Naive B cell (primary cell): ENCODE data around the gene SYN1. TPM values are rescaled to one million over a fixed set of nuclear protein-coding genes. Genes with fewer than 3 reads are reported as not detected.

Experiments used
- ATAC-seq, 2 donors: fragments of 150-1000 bp; cut with Tn5 transposase; 2 replicates each; pipeline ENCODE4 v1.10.0; 2021; ENCODE audit warnings: low read depth in 2 of 2, mild to moderate bottlenecking in 2 of 2, moderate library complexity in 2 of 2
- DNase-seq: peaks from one replicate; pipeline ENCODE4 v3.0.0; 2022
- H3K27ac Mint-ChIP-seq, 6 donors: one replicate each; pipeline ENCODE4 v1.8.0; 2020 to 2022; ENCODE audit warnings: mild to moderate bottlenecking in 6 of 6, mixed read lengths in 6 of 6, moderate library complexity in 5 of 6, inconsistent platforms in 2 of 6
- H3K27me3 Mint-ChIP-seq, 3 donors: one replicate each; pipeline ENCODE4 v1.8.0; 2021 to 2022; ENCODE audit warnings: mixed read lengths in 3 of 3, mild to moderate bottlenecking in 1 of 3
- H3K36me3 Mint-ChIP-seq, 2 donors: one replicate each; pipeline ENCODE4 v1.8.0; 2020 to 2022; ENCODE audit warnings: mixed read lengths in 2 of 2, inconsistent platforms in 1 of 2, mild to moderate bottlenecking in 1 of 2
- H3K4me1 Mint-ChIP-seq, 3 donors: one replicate each; pipeline ENCODE4 v1.8.0; 2020 to 2022; ENCODE audit warnings: mixed read lengths in 3 of 3, inconsistent platforms in 1 of 3, mild to moderate bottlenecking in 1 of 3, moderate library complexity in 1 of 3
- H3K4me3 Mint-ChIP-seq, 8 donors: one replicate each; pipeline ENCODE4 v1.8.0; 2020 to 2022; ENCODE audit warnings: mild to moderate bottlenecking in 8 of 8, mixed read lengths in 8 of 8, moderate library complexity in 8 of 8, inconsistent platforms in 2 of 8
- H3K9me3 Mint-ChIP-seq, 7 donors: one replicate each; pipeline ENCODE4 v1.8.0; 2020 to 2022; ENCODE audit warnings: mixed read lengths in 7 of 7, mild to moderate bottlenecking in 5 of 7, inconsistent platforms in 2 of 7, moderate library complexity in 1 of 7
- polyA plus RNA-seq, 6 donors: library from polyadenylated mRNA; unstranded; fragments of 300-500 nt; fragmentation: Illumina TruSeq; gene quantifications; one replicate each; pipeline ENCODE4 v1.2.3, GENCODE V29; 2021; ENCODE audit warnings: low read depth in 6 of 6

SYN1 gene
- polyA plus RNA-seq, 6 donors from 2014 or later = not detected

DNA sequence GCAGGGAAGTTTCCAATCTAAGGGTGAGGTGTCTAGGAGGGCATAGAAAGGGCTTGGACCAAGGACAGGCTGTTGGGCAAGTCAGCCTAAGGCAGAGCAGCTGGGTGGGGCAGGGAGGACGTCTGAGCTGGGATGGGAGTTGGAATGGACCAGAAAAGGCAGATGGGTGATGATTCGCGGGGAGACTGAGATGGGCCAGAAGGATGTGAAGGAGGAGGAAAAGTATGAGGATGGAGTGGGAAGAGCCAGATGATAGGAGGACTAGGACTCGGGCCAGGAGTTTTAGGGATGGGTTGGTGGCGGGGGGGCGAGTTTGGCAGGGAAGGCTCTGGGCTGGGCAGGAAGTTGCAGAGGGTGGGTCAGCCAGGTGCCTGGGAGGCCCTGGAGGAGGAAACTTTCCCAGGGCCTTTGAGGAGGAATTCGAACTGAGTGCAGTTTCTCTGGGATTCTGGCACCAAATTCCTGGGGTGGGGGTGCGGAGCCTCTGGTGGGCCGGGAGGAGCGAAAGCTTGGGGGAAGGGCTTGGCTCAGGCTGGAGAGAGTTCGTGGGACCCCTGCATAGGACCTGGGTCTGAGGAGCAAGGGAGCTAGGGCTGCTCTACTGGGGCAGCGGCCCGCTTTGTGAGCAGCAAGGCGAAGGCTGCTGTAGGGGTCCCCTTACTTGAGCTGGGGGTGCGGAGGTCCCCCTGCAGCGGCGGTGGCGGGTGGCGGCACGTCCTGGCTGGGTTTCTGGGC lies 46.1 kb downstream of the SYN1 start:
- H3K27me3 Mint-ChIP-seq = peaks cover 7 to 48% (median 48%) of the 10 kb centered on the region in 3 donors
- H3K4me3 Mint-ChIP-seq = peak overlapping the region in 2 of 8 donors; percentile 3 to 12
- peaks cover 0 to 6% (median 3%) of the 10 kb centered on the region in 7 donors for H3K9me3 Mint-ChIP-seq
- peaks cover 22 to 44% of the 10 kb centered on the region in 2 donors for H3K36me3 Mint-ChIP-seq
- no peak for DNase-seq
- H3K27ac Mint-ChIP-seq = peak overlapping the region in 2 of 6 donors; percentile 53 to 62
- no peak for ATAC-seq
- H3K4me1 Mint-ChIP-seq = peaks cover 12 to 27% (median 12%) of the 10 kb centered on the region in 3 donors

DNA sequence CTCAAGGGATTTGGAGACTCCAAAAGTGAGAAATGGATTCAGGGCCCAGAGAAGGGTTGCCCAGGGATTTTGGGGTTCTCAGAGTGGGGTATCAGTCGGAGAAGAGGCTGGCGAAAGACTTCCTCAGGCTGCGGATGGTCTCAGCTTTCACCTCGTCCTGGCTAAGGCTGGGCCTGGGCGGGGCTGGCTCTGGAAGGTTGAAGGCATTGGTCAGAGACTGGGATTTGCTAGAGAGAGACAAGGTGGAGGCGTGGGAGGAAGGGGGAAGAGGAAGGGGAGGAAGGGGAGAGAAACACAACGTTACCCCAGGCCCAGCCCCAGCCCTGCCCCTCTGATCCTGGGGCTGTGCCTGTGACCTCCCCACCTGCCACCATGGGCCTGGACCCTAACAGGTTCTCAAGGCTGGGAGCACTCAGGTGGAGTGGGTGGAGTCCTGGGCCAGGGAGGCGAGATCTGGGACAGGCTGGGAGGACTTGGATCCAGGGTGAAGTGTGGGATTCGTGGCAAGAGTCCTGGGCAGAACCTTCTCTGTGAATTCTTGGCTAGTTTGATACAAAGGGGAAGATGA lies 46.8 kb downstream of the SYN1 start:
- no peak for ATAC-seq
- peak overlapping the region in 2 of 8 donors; percentile 12 to 35 for H3K4me3 Mint-ChIP-seq

DNA sequence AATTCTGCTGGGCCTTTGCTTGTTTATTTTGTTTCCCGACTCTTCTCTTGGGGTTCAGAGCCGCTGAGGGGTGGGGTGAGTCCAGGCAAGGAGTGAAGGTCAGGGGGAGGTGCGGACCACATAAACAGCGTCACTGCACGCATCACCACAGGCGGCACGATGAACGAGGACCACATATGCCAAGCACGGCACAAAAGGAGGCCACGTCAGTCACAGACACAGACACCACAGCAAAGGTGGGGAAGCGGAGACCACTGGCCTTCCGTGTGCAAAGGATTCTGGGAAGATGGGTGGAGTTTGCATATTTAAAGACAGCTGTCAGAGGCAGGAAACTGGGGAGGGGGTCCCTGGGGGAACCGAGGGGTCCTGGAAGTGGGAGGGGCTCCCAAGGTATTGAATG lies 47.8 kb downstream of the SYN1 start:
- Mint-ChIP-seq H3K9me3 (peaks cover 0 to 6% (median 3%) of the 10 kb centered on the region in 7 donors), H3K4me3 (peak overlapping the region in 1 of 8 donors; percentile 41), H3K4me1 (peaks cover 15 to 29% (median 19%) of the 10 kb centered on the region in 3 donors), H3K27me3 (peaks cover 2 to 35% (median 32%) of the 10 kb centered on the region in 3 donors), H3K36me3 (peaks cover 22 to 46% of the 10 kb centered on the region in 2 donors), H3K27ac (peak overlapping the region in 2 of 6 donors; percentile 33 to 67)
- DNase-seq = no peak
- ATAC-seq = no peak

More for the DNA sequence above, 46.8 kb downstream of the SYN1 start:
- Mint-ChIP-seq H3K9me3 (peaks cover 0 to 6% (median 3%) of the 10 kb centered on the region in 7 donors), H3K36me3 (peaks cover 22 to 44% of the 10 kb centered on the region in 2 donors), H3K27me3 (peaks cover 3 to 45% (median 42%) of the 10 kb centered on the region in 3 donors), H3K4me1 (peaks cover 12 to 27% (median 12%) of the 10 kb centered on the region in 3 donors), H3K27ac (peak overlapping the region in 1 of 6 donors; percentile 53)
- no peak for DNase-seq

DNA sequence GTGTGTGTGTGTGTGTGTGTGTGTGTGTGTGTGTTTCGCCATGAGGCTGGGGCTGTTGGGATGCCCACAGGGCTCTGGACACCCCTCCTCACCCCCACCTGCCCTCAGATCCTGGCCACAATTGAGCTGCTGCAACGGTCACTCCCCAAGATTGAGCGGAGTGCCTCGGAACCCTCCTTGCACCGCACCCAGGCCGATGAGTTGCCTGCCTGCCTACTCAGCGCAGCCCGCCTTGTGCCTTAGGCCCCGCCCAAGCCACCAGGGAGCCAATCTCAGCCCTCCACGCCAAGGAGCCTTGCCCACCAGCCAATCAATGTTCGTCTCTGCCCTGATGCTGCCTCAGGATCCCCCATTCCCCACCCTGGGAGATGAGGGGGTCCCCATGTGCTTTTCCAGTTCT lies 48.4 kb downstream of the SYN1 start:
- Mint-ChIP-seq H3K36me3 (peaks cover 22 to 52% of the 10 kb centered on the region in 2 donors), H3K4me3 (peak overlapping the region in 1 of 8 donors; percentile 33), H3K27me3 (peaks cover 0 to 28% (median 25%) of the 10 kb centered on the region in 3 donors), H3K9me3 (peaks cover 0 to 6% (median 3%) of the 10 kb centered on the region in 7 donors), H3K27ac (peak overlapping the region in 1 of 6 donors; percentile 12), H3K4me1 (peaks cover 20 to 36% (median 23%) of the 10 kb centered on the region in 3 donors)
- DNase-seq (no peak), ATAC-seq (no peak)

DNA sequence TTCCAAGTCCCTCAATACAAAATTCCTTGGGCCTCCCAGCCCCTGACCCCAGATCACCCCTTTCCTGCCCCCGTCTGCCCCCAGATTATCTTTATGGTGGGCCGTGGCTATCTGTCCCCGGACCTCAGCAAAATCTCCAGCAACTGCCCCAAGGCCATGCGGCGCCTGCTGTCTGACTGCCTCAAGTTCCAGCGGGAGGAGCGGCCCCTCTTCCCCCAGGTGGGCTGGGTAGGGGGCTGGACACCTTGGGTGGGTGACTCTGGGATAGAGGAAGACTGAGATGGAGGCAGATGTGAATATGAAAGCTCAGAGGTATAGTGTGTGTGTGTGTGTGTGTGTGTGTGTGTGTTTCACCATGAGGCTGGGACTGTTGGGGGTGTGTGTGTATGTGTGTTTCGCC lies 48.9 kb downstream of the SYN1 start:
- Mint-ChIP-seq H3K4me3 (no peak overlapping the region), H3K9me3 (peaks cover 0 to 6% (median 3%) of the 10 kb centered on the region in 7 donors), H3K27ac (peak overlapping the region in 1 of 6 donors; percentile 12), H3K36me3 (peaks cover 22 to 52% of the 10 kb centered on the region in 2 donors), H3K4me1 (peaks cover 20 to 38% (median 24%) of the 10 kb centered on the region in 3 donors), H3K27me3 (peaks cover 0 to 24% (median 22%) of the 10 kb centered on the region in 3 donors)
- ATAC-seq (no peak), DNase-seq (no peak)

DNA sequence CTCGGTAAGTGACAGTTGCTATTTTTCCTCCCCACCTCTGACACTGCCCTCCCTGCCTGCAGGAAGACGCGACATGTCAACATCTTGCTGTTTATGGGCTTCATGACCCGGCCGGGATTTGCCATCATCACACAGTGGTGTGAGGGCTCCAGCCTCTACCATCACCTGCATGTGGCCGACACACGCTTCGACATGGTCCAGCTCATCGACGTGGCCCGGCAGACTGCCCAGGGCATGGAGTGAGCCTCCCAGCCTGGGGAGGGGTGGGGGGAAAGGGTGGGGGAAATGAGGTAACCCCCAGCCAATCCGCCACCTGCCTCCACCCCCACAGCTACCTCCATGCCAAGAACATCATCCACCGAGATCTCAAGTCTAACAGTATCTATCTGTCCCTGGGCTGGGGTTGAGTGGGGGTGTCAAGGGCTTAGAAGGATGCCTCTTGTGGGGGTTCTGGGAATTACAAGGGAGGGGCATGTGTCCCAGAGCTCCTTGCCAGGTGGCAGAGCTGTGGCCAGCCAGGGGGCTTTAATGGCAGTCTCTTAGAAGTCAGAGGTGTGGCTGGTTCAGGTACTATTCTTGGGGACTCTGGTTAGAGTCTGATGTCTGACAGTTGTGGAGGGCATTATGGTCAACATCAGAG lies 50.9 kb downstream of the SYN1 start:
- peaks cover 26 to 60% of the 10 kb centered on the region in 2 donors for H3K36me3 Mint-ChIP-seq
- H3K4me1 Mint-ChIP-seq = peaks cover 24 to 38% (median 25%) of the 10 kb centered on the region in 3 donors
- ATAC-seq (peak; percentile 29 to 57), DNase-seq (peak; percentile 25)
- no peak overlapping the region for H3K4me3 Mint-ChIP-seq
- H3K27ac Mint-ChIP-seq = peak overlapping the region in 2 of 6 donors; percentile 26 to 54
- peaks cover 0 to 22% (median 21%) of the 10 kb centered on the region in 3 donors for H3K27me3 Mint-ChIP-seq
- peaks cover 0 to 6% (median 3%) of the 10 kb centered on the region in 7 donors for H3K9me3 Mint-ChIP-seq

DNA sequence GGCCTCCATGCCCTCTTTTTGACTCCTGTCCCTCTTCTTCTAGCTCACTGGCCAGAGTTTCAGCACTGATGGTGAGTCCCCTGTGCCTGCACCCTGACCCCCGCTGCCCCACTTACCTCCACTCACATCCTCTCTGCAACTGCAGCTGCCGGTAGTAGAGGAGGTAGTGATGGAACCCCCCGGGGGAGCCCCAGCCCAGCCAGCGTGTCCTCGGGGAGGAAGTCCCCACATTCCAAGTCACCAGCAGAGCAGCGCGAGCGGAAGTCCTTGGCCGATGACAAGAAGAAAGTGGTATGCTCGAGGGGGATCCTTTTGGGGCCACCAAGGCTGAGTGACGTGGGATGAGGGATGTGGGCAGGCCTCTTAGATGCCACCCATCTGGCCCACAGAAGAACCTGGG lies 52.8 kb downstream of the SYN1 start:
- DNase-seq (peak; percentile 39), ATAC-seq (peak; percentile 70 to 83)
- Mint-ChIP-seq H3K27ac (peak overlapping the region in 4 of 6 donors; percentile 57 to 86 (median 81)), H3K27me3 (peaks cover 0 to 3% (median 2%) of the 10 kb centered on the region in 3 donors), H3K4me3 (peak overlapping the region in 4 of 8 donors; percentile 28 to 85 (median 43)), H3K4me1 (peaks cover 22 to 28% (median 25%) of the 10 kb centered on the region in 3 donors), H3K36me3 (peaks cover 26 to 45% of the 10 kb centered on the region in 2 donors), H3K9me3 (peaks cover 0 to 2% (median 0%) of the 10 kb centered on the region in 7 donors)

DNA sequence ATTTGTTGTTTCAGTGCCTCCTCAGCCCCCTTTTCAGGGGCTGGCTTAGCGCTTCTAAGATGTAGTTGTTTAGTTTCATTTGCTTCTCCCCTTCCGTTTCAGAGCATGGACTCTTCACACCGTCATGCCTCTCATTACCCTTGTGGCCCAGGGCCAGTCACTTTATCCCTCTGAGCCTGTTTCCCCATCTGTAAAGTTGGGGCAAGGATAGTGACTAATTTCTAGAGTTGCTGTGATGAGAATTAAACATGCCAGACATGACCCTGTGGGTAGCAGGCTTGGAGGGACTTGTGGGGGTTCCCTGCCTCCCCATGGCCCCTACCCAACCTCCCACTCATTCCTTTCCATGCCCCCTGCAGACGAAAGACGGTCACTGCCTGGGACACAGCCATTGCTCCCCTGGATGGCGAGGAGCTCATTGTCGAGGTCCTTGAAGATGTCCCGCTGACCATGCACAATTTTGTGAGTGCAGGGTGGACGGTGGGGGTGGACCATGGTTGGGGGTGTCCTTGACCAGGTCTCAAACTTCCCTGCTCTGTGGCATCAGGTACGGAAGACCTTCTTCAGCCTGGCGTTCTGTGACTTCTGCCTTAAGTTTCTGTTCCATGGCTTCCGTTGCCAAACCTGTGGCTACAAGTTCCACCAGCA lies 55.1 kb downstream of the SYN1 start:
- H3K4me1 Mint-ChIP-seq = peaks cover 32 to 41% (median 36%) of the 10 kb centered on the region in 3 donors
- DNase-seq (no peak), ATAC-seq (no peak)
- H3K36me3 Mint-ChIP-seq = peaks cover 7 to 22% of the 10 kb centered on the region in 2 donors
- peak overlapping the region in 4 of 8 donors; percentile 48 to 91 (median 71) for H3K4me3 Mint-ChIP-seq
- no peaks in the 10 kb centered on the region for H3K9me3 Mint-ChIP-seq
- H3K27me3 Mint-ChIP-seq = no peaks in the 10 kb centered on the region
- no peak overlapping the region for H3K27ac Mint-ChIP-seq

DNA sequence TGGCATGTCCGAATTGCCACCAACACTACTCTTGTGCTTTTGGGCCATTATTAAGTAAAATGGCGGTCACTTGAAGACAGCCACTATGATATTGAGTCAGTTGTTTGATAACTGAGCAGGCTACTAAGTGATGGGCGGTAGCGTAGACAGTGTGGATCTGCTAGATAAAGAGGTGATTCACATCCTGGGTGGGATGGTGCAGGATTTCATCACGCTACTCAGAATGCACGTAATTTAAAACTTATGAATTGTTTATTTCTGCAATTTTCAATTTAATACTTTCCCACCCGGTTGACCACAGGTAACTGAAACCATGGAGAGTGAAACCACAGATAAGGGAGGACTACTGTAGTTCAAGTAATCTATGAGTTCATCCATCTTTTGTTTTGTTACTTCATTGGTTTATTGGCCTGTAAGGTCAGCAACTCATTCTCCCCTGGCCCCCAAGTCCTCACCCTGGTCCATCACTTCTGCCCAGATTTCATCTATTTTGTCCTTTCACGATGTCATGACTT lies 55.8 kb downstream of the SYN1 start:
- DNase-seq (no peak), ATAC-seq (no peak)
- Mint-ChIP-seq H3K27ac (no peak overlapping the region), H3K4me3 (peak overlapping the region in 3 of 8 donors; percentile 37 to 91 (median 48)), H3K4me1 (peaks cover 26 to 39% (median 36%) of the 10 kb centered on the region in 3 donors), H3K9me3 (no peaks in the 10 kb centered on the region), H3K36me3 (peaks cover 3 to 16% of the 10 kb centered on the region in 2 donors), H3K27me3 (no peaks in the 10 kb centered on the region)

DNA sequence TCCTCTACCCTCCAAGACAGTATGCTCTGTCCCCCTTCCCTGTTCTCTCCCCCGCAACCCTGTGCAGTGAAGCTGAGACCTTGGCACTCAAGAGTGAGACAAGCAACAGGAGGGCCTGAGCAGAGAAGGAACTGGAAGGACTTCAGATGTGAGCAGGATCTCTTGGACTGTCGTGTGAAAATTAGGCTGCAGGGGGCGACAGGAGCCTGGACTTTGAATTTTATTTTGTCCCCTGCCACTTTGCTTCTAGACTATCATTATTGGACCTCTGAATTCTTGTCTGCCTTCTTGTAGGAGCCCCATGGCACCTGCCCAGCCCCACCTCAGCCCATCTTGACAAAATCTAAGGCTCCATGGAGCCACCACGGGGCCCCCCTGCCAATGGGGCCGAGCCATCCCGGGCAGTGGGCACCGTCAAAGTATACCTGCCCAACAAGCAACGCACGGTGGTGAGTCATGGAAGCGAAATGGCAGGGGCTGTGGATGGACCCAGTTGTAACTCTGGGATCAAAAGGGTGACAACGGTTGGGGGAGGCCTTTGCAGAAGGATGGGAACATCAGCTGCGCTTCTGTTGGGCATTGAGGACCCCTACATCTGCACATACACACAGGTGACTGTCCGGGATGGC lies 56.9 kb downstream of the SYN1 start:
- DNase-seq (no peak), ATAC-seq (no peak)
- peaks cover 3 to 16% of the 10 kb centered on the region in 2 donors for H3K36me3 Mint-ChIP-seq
- H3K27ac Mint-ChIP-seq = peak overlapping the region in 2 of 6 donors; percentile 24 to 60
- H3K27me3 Mint-ChIP-seq = no peaks in the 10 kb centered on the region
- peaks cover 25 to 39% (median 36%) of the 10 kb centered on the region in 3 donors for H3K4me1 Mint-ChIP-seq
- no peaks in the 10 kb centered on the region for H3K9me3 Mint-ChIP-seq
- H3K4me3 Mint-ChIP-seq = peak overlapping the region; percentile 60 to 94 (median 82)

DNA sequence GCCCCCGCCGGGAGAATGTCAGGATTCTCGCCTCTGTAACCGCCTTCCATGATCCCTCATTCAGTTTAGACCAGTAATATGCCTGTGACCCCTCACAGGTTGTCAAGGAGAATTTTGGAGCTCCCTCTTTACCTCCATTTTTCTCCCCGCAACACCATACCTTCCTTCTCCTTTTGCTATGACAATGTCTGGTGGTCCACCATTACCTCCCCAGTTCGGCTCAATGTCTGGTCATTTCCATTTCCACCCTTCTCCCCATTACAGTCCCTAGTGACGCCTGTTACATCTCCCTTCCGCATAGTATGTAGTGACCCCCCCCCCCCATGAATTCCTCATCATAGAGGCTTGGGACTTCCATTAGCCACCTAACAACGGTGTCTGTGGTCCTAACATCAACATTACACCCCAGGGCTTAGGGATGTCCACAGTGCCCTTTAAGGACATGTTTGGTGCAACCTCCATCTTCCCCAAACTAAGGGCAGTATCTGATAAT lies 58.0 kb downstream of the SYN1 start:
- peaks cover 22 to 34% (median 31%) of the 10 kb centered on the region in 3 donors for H3K4me1 Mint-ChIP-seq
- H3K4me3 Mint-ChIP-seq = peak overlapping the region; percentile 85 to 98 (median 94)
- ATAC-seq (no peak), DNase-seq (no peak)
- no peaks in the 10 kb centered on the region for H3K9me3 Mint-ChIP-seq
- no peaks in the 10 kb centered on the region for H3K27me3 Mint-ChIP-seq
- H3K36me3 Mint-ChIP-seq = peaks cover 3 to 12% of the 10 kb centered on the region in 2 donors
- peak overlapping the region; percentile 91 to 99 (median 97) for H3K27ac Mint-ChIP-seq
